HG03064 (cell line): ENCODE data around the gene SCN3B.

Experiments
- ATAC-seq: cut with Tn5 transposase; IDR thresholded peaks from one replicate; pipeline ENCODE4 v1.9.1; 2021; ENCODE audit warnings: low read depth; ENCODE audit not compliant: unreplicated experiment

The SCN3B gene

GRCh38 chr11:123580137-123580536, 74.3 kb downstream of the SCN3B start:
- no peak for ATAC-seq

GRCh38 chr11:123579482-123579812, 75.0 kb downstream of the SCN3B start:
- no peak for ATAC-seq
